ENCODE measurements around the gene CIAO3. TPM values are rescaled to one million over a fixed set of nuclear protein-coding genes. Genes with fewer than 3 reads are reported as not detected.

Gene CIAO3
- total RNA-seq, 1 donor from 2014 or later: 34.5 TPM

GRCh38 chr16:787321-787966, 46.6 kb upstream of the CIAO3 start:
- DNase-seq (ENCODE audit: low read depth): no peak
- TF ChIP-seq CTCF (IDR thresholded peaks at IDR 0.05; ENCODE audit: insufficient read depth, low read length, poor library complexity, severe bottlenecking): no peak
- Histone ChIP-seq H3K27me3 (ENCODE audit: control insufficient read depth, insufficient read depth, low read length) (peaks cover 9% of the 10 kb centered on the region), H3K36me3 (ENCODE audit: control insufficient read depth, insufficient read depth, low read length) (no peaks in the 10 kb centered on the region), H3K4me3 (ENCODE audit: low read depth, low read length) (peak overlapping the region; percentile 94)

- Histone ChIP-seq H3K36me3 (ENCODE audit: control insufficient read depth, insufficient read depth, low read length) (no peaks in the 10 kb centered on the region), H3K27me3 (ENCODE audit: control insufficient read depth, insufficient read depth, low read length) (peaks cover 20% of the 10 kb centered on the region), H3K4me3 (ENCODE audit: low read depth, low read length) (no peak overlapping the region)
- no peak for DNase-seq (ENCODE audit: low read depth)
- TF ChIP-seq CTCF (IDR thresholded peaks at IDR 0.05; ENCODE audit: insufficient read depth, low read length, poor library complexity, severe bottlenecking): peak; percentile 85
Measured at GRCh38 chr16:785563-786535, 45.1 kb upstream of the CIAO3 start.

GRCh38 chr16:784431-784830, 43.6 kb upstream of the CIAO3 start:
- Histone ChIP-seq H3K4me3 (ENCODE audit: low read depth, low read length) (no peak overlapping the region), H3K36me3 (ENCODE audit: control insufficient read depth, insufficient read depth, low read length) (no peaks in the 10 kb centered on the region), H3K27me3 (ENCODE audit: control insufficient read depth, insufficient read depth, low read length) (peaks cover 21% of the 10 kb centered on the region)
- DNase-seq (ENCODE audit: low read depth): no peak
- TF ChIP-seq CTCF (IDR thresholded peaks at IDR 0.05; ENCODE audit: insufficient read depth, low read length, poor library complexity, severe bottlenecking): no peak

GRCh38 chr16:783404-784161, 42.8 kb upstream of the CIAO3 start:
- Histone ChIP-seq H3K4me3 (ENCODE audit: low read depth, low read length) (no peak overlapping the region), H3K36me3 (ENCODE audit: control insufficient read depth, insufficient read depth, low read length) (no peaks in the 10 kb centered on the region), H3K27me3 (ENCODE audit: control insufficient read depth, insufficient read depth, low read length) (peaks cover 21% of the 10 kb centered on the region)
- no peak for TF ChIP-seq CTCF (IDR thresholded peaks at IDR 0.05; ENCODE audit: insufficient read depth, low read length, poor library complexity, severe bottlenecking)
- no peak for DNase-seq (ENCODE audit: low read depth)

GRCh38 chr16:782766-783403, 42.1 kb upstream of the CIAO3 start:
- no peak for DNase-seq (ENCODE audit: low read depth)
- H3K4me3 ChIP-seq (ENCODE audit: low read depth, low read length): no peak overlapping the region
- no peaks in the 10 kb centered on the region for H3K36me3 ChIP-seq (ENCODE audit: control insufficient read depth, insufficient read depth, low read length)
- TF ChIP-seq CTCF (IDR thresholded peaks at IDR 0.05; ENCODE audit: insufficient read depth, low read length, poor library complexity, severe bottlenecking): no peak
- peaks cover 21% of the 10 kb centered on the region for H3K27me3 ChIP-seq (ENCODE audit: control insufficient read depth, insufficient read depth, low read length)
